Testis (tissue), 2 donors: ENCODE measurements around the gene SDHC.

Source experiments
- CTCF ChIP-seq, 3 experiments: fragments of 450-650 bp in 2 of 3; fragments of 200-600 bp in 1 of 3; sonication (generic) in 1 of 3; IDR thresholded peaks; one replicate each; pipeline ENCODE4 v1.5.1; 2016 to 2019; ENCODE audit warnings: antibody characterized with exemption in 3 of 3, mild to moderate bottlenecking in 2 of 3, moderate library complexity in 1 of 3
- POLR2A ChIP-seq: fragments of 450-650 bp; IDR thresholded peaks from one replicate; pipeline ENCODE4 v1.6.1; 2017; ENCODE audit warnings: antibody characterized with exemption, mild to moderate bottlenecking, moderate library complexity

GRCh38 chr1:161350671-161351070 is 36.5 kb downstream of the SDHC start:
- TF ChIP-seq CTCF (IDR thresholded peaks at IDR 0.05) (no peak), POLR2A (no peak)
